K562 (cell line): ENCODE results near the gene TUBG2. TPM values are rescaled to one million over a fixed set of nuclear protein-coding genes. Genes with fewer than 3 reads are reported as not detected.

ENCODE experiments used
- DACH1 ChIP-seq: fragments of 450-650 bp; IDR thresholded peaks from 2 replicates; pipeline ENCODE4 v1.6.1; 2018; ENCODE audit not compliant: partially characterized antibody
- EGR1 ChIP-seq: fragments of 450-650 bp; conservative IDR thresholded peaks from 2 replicates; pipeline ENCODE4 v1.6.1; 2017; ENCODE audit warnings: mild to moderate bottlenecking
- FOXJ2 ChIP-seq: fragments of 200-800 bp; sonication (Bioruptor generic); IDR thresholded peaks from 2 replicates; pipeline ENCODE4 v1.6.1; 2016; ENCODE audit warnings: missing genetic modification characterization, missing compliant biosample characterization
- KAT8 ChIP-seq: fragments of 450-650 bp; IDR thresholded peaks from 2 replicates; pipeline ENCODE4 v1.6.1; 2016; ENCODE audit warnings: low read depth, mild to moderate bottlenecking
- MCM3 ChIP-seq: fragments of 450-650 bp; IDR thresholded peaks from 2 replicates; pipeline ENCODE4 v1.6.1; 2016
- NFE2 ChIP-seq: IDR thresholded peaks from 2 replicates; pipeline ENCODE4 v1.6.1; 2014; ENCODE audit warnings: antibody characterized with exemption, low read depth
- NFIX ChIP-seq: fragments of 250-450 bp; sonication (Bioruptor Pico); IDR thresholded peaks from 2 replicates; pipeline ENCODE4 v1.4.0; 2020; ENCODE audit warnings: low read depth, mild to moderate bottlenecking, moderate library complexity
- PML ChIP-seq: IDR thresholded peaks from 2 replicates; pipeline ENCODE4 v1.6.1; 2012; ENCODE audit warnings: low read length, inconsistent platforms
- TEAD4 ChIP-seq, 2 experiments: sonication (generic) in 1 of 2; formaldehyde crosslinking in 1 of 2; IDR thresholded peaks; 2 replicates each; pipeline versions ENCODE4 v1.6.1 to v1.8.0; 2012 to 2022; ENCODE audit warnings: borderline replicate concordance in 1 of 2, inconsistent platforms in 1 of 2, low read length in 1 of 2, mild to moderate bottlenecking in 1 of 2, missing genetic modification reagents in 1 of 2
- ZFP30 ChIP-seq: fragments of 250-450 bp; sonication (Bioruptor Pico); IDR thresholded peaks from 2 replicates; pipeline ENCODE4 v1.8.0; 2022; ENCODE audit warnings: moderate library complexity, mild to moderate bottlenecking, inconsistent platforms, borderline replicate concordance
- ZKSCAN8 ChIP-seq: fragments of 200-800 bp; sonication (Bioruptor generic); IDR thresholded peaks from 2 replicates; pipeline ENCODE4 v1.6.1; 2016; ENCODE audit warnings: missing genetic modification characterization, missing compliant biosample characterization
- ZNF12 ChIP-seq: sonication (generic); formaldehyde crosslinking; IDR thresholded peaks from 2 replicates; pipeline ENCODE4 v1.4.0; 2020; ENCODE audit warnings: mild to moderate bottlenecking, missing genetic modification reagents
- ZNF780A ChIP-seq: fragments of 250-450 bp; sonication (Bioruptor Pico); IDR thresholded peaks from 2 replicates; pipeline ENCODE4 v1.5.0; 2021; ENCODE audit warnings: mild to moderate bottlenecking
- polyA plus RNA-seq, 8 experiments: library from polyadenylated mRNA; depleted of rRNA in 4 of 8; stranded (reverse) in 5 of 8; unstranded in 3 of 8; fragments of >200 nt; fragmentation: Nextera tagmentation in 2 of 8; fragmentation: Illumina TruSeq in 1 of 8; extraction: Ambion mirVana in 2 of 8; extraction: Trizol in 1 of 8; gene quantifications; 2 replicates each; pipeline versions ENCODE4 v1.2.1 to v1.2.3, GENCODE V29; 2011 to 2014; ENCODE audit warnings: inconsistent platforms in 1 of 8, missing spikeins in 1 of 8
- total RNA-seq, 7 experiments: library from RNA; depleted of rRNA in 6 of 7; stranded (reverse); fragments of >200 nt in 6 of 7; fragmentation: Illumina TruSeq in 2 of 7; extraction: Trizol in 2 of 7; gene quantifications; 2 replicates each; pipeline versions ENCODE4 v1.2.1 to v1.2.3, GENCODE V29; 2011 to 2021; ENCODE audit warnings: low replicate concordance in 1 of 7
- TF ChIP-seq, protein P1 (sequence below): fragments of 450-650 bp; IDR thresholded peaks from 2 replicates; pipeline ENCODE4 v1.6.1; 2016; ENCODE audit warnings: borderline replicate concordance
- TF ChIP-seq, protein P2 (sequence below): fragments of 250-450 bp; sonication (Bioruptor Pico); IDR thresholded peaks from 2 replicates; pipeline ENCODE4 v1.8.0; 2022; ENCODE audit warnings: inconsistent platforms, mild to moderate bottlenecking, moderate library complexity, borderline replicate concordance
- TF ChIP-seq, protein P3 (sequence below): fragments of 250-450 bp; sonication (Bioruptor Pico); IDR thresholded peaks from 2 replicates; pipeline ENCODE4 v1.5.0; 2021; ENCODE audit warnings: mild to moderate bottlenecking, borderline replicate concordance

The TUBG2 gene
- total and polyA plus RNA-seq, 9 of the 15 experiments (the other 6 are each of a cell fraction or from before 2014, with no cell fraction given): 0.09 to 0.80 (median 0.24) TPM; not detected in 2

DNA sequence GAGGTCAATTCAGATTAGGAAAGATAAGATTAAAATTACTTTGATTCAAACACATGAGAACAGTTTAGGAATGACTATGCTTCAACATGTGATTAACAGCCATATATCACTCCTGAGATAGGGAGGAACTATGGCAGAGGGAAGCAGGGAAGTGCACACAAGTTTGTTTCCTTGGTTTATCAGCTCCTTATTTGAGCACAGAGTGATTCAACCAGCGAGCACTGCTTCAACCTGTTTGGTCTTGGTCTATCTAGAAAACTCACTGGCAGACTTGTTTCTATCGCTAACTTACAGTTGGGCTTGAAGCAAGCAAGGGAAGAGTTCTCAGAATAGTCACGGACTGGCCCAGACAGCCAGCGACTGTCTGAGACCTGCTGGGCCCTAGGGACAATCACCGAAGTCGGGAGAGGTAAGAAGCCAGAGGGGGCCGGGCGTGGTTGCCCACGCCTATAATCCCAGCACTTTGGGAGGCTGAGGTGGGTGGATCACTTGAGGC lies 26.1 kb upstream of the TUBG2 start (continued):
- TF ChIP-seq ZNF780A (CRISPR knock-in tag) (no peak), MCM3 (no peak), DACH1 (peak; percentile 56), NFE2 (peak; percentile 42), ZFP30 (CRISPR knock-in tag) (no peak), ZKSCAN8 (CRISPR knock-in tag) (peak; percentile 45; the same call in 1 of the 2 replicates), EGR1 (peak; percentile 39; the same call in 1 of the 2 replicates), FOXJ2 (no peak; the same call in 1 of the 2 replicates), PML (peak; percentile 78), NFIX (CRISPR knock-in tag) (no peak), KAT8 (no peak), TEAD4 (IDR thresholded peaks at IDR 0.05; ENCODE audit: low read length) (peak; percentile 88), TEAD4 (CRISPR knock-in tag; IDR thresholded peaks at IDR 0.05; ENCODE audit: borderline replicate concordance) (no peak), ZNF12 (CRISPR knock-in tag) (no peak)
- TF ChIP-seq, protein P1, sequence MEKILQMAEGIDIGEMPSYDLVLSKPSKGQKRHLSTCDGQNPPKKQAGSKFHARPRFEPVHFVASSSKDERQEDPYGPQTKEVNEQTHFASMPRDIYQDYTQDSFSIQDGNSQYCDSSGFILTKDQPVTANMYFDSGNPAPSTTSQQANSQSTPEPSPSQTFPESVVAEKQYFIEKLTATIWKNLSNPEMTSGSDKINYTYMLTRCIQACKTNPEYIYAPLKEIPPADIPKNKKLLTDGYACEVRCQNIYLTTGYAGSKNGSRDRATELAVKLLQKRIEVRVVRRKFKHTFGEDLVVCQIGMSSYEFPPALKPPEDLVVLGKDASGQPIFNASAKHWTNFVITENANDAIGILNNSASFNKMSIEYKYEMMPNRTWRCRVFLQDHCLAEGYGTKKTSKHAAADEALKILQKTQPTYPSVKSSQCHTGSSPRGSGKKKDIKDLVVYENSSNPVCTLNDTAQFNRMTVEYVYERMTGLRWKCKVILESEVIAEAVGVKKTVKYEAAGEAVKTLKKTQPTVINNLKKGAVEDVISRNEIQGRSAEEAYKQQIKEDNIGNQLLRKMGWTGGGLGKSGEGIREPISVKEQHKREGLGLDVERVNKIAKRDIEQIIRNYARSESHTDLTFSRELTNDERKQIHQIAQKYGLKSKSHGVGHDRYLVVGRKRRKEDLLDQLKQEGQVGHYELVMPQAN: no peak
- TF ChIP-seq, protein P2, sequence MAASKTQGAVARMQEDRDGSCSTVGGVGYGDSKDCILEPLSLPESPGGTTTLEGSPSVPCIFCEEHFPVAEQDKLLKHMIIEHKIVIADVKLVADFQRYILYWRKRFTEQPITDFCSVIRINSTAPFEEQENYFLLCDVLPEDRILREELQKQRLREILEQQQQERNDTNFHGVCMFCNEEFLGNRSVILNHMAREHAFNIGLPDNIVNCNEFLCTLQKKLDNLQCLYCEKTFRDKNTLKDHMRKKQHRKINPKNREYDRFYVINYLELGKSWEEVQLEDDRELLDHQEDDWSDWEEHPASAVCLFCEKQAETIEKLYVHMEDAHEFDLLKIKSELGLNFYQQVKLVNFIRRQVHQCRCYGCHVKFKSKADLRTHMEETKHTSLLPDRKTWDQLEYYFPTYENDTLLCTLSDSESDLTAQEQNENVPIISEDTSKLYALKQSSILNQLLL (CRISPR knock-in tag): no peak
- TF ChIP-seq, protein P3, sequence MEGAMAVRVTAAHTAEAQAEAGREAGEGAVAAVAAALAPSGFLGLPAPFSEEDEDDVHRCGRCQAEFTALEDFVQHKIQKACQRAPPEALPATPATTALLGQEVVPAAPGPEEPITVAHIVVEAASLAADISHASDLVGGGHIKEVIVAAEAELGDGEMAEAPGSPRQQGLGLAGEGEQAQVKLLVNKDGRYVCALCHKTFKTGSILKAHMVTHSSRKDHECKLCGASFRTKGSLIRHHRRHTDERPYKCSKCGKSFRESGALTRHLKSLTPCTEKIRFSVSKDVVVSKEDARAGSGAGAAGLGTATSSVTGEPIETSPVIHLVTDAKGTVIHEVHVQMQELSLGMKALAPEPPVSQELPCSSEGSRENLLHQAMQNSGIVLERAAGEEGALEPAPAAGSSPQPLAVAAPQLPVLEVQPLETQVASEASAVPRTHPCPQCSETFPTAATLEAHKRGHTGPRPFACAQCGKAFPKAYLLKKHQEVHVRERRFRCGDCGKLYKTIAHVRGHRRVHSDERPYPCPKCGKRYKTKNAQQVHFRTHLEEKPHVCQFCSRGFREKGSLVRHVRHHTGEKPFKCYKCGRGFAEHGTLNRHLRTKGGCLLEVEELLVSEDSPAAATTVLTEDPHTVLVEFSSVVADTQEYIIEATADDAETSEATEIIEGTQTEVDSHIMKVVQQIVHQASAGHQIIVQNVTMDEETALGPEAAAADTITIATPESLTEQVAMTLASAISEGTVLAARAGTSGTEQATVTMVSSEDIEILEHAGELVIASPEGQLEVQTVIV (CRISPR knock-in tag): no peak
